Measurements from ENCODE around the gene DLG2. TPM values are rescaled to one million over a fixed set of nuclear protein-coding genes. Genes with fewer than 3 reads are reported as not detected.

Gene DLG2
- polyA plus RNA-seq, 3 donors, result 0.24 to 0.39 TPM; not detected in 1

DNA sequence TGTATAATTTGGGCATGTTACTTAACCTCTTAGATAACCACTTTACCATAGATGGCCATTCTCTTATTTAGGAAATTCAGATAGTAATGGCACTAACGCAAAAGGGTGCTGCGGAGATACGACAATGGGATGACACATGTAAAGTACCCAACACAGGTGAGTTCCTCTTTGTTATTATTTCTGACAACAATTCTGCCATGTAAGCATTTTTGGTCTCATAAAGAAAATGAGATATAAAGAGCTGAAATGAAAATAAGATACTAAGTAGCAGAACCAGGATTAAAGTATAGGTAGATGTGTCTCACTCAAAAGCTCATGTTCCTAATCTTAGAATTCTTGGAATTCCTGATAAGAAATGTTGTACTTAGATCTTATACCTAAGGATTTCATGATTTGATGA lies 2080.8 kb downstream of the DLG2 start:
- WGBS (ENCODE audit: insufficient coverage), result no CpG with 5 or more reads among the region's 3 CpGs
- Histone ChIP-seq H3K4me1 (ENCODE audit: control insufficient read depth in 1 of 2, insufficient read depth in 2 of 2, low read length in 2 of 2) (no peaks in the 10 kb centered on the region), H3K36me3 (replicated peaks in 1 of 2; ENCODE audit: control insufficient read depth in 1 of 2, insufficient read depth in 2 of 2, low read length in 2 of 2) (no peaks in the 10 kb centered on the region), H3K9me3 (replicated peaks in 1 of 2; ENCODE audit: control insufficient read depth in 1 of 2, insufficient read depth in 1 of 2, low read length in 2 of 2) (no peaks in the 10 kb centered on the region), H4K20me1 (ENCODE audit: insufficient read depth, low read length) (no peaks in the 10 kb centered on the region), H3K9ac (ENCODE audit: insufficient read depth, low read length, poor library complexity, severe bottlenecking) (no peak overlapping the region), H3K4me3 (replicated peaks in 1 of 3; ENCODE audit: low read depth in 2 of 3, low read length in 3 of 3) (no peak overlapping the region), H3K27ac (ENCODE audit: low read depth in 1 of 2, low read length in 2 of 2) (no peak overlapping the region), H3K4me2 (replicated peaks; ENCODE audit: extremely low read depth, low read length, poor library complexity, severe bottlenecking) (no peak overlapping the region), H3K79me2 (ENCODE audit: insufficient read depth, low read length) (no peaks in the 10 kb centered on the region), H2AFZ (ENCODE audit: insufficient read depth, low read depth, low read length, poor library complexity, severe bottlenecking) (no peak overlapping the region), H3K27me3 (ENCODE audit: control insufficient read depth in 2 of 2, insufficient read depth in 2 of 2, low read length in 2 of 2) (no peaks in the 10 kb centered on the region)
- no peaks in the 10 kb centered on the region for H3K4me1 Mint-ChIP-seq
- no peak overlapping the region for H3K27ac Mint-ChIP-seq
- no peaks in the 10 kb centered on the region for H3K36me3 Mint-ChIP-seq
- intact Hi-C loops (cut with micrococcal nuclease), result no loop called here
- H3K4me3 Mint-ChIP-seq, result no peak overlapping the region
- peaks cover 0 to 2% (median 0%) of the 10 kb centered on the region in 7 donors for H3K9me3 Mint-ChIP-seq
- TF ChIP-seq CTCF (IDR thresholded peaks at IDR 0.05), result no peak
- no peaks in the 10 kb centered on the region for H3K27me3 Mint-ChIP-seq (ENCODE audit: low read depth in 3 of 3)
- no peak for DNase-seq

GRCh38 chr11:83545494-83546260 lies 2081.5 kb downstream of the DLG2 start:
- Mint-ChIP-seq H3K4me3 (no peak overlapping the region), H3K27ac (no peak overlapping the region), H3K36me3 (no peaks in the 10 kb centered on the region), H3K9me3 (peaks cover 0 to 2% (median 0%) of the 10 kb centered on the region in 7 donors), H3K4me1 (no peaks in the 10 kb centered on the region), H3K27me3 (ENCODE audit: low read depth in 3 of 3) (no peaks in the 10 kb centered on the region)
- Histone ChIP-seq H3K4me1 (ENCODE audit: control insufficient read depth in 1 of 2, insufficient read depth in 2 of 2, low read length in 2 of 2) (no peaks in the 10 kb centered on the region), H2AFZ (ENCODE audit: insufficient read depth, low read depth, low read length, poor library complexity, severe bottlenecking) (no peak overlapping the region), H3K36me3 (replicated peaks in 1 of 2; ENCODE audit: control insufficient read depth in 1 of 2, insufficient read depth in 2 of 2, low read length in 2 of 2) (no peaks in the 10 kb centered on the region), H3K9ac (ENCODE audit: insufficient read depth, low read length, poor library complexity, severe bottlenecking) (no peak overlapping the region), H3K27ac (ENCODE audit: low read depth in 1 of 2, low read length in 2 of 2) (no peak overlapping the region), H3K4me3 (replicated peaks in 1 of 3; ENCODE audit: low read depth in 2 of 3, low read length in 3 of 3) (no peak overlapping the region), H3K79me2 (ENCODE audit: insufficient read depth, low read length) (no peaks in the 10 kb centered on the region), H4K20me1 (ENCODE audit: insufficient read depth, low read length) (no peaks in the 10 kb centered on the region), H3K4me2 (replicated peaks; ENCODE audit: extremely low read depth, low read length, poor library complexity, severe bottlenecking) (no peak overlapping the region), H3K9me3 (replicated peaks in 1 of 2; ENCODE audit: control insufficient read depth in 1 of 2, insufficient read depth in 1 of 2, low read length in 2 of 2) (no peaks in the 10 kb centered on the region), H3K27me3 (ENCODE audit: control insufficient read depth in 2 of 2, insufficient read depth in 2 of 2, low read length in 2 of 2) (no peaks in the 10 kb centered on the region)
- no peak for TF ChIP-seq CTCF (IDR thresholded peaks at IDR 0.05)
- WGBS (ENCODE audit: insufficient coverage), result 79% methylated on average over 2 of the region's 6 CpGs
- no peak for DNase-seq
- intact Hi-C loops (cut with micrococcal nuclease), result no loop called here

Measured in CD14-positive monocyte (primary cell).